Measurements from ENCODE around the gene TMEM54.

TMEM54 gene

GRCh38 chr1:32860566-32860965 is 40.6 kb downstream of the TMEM54 start:
- DNase-seq, result no peak

- no peak for DNase-seq
These were observed 41.3 kb downstream of the TMEM54 start for GRCh38 chr1:32859915-32860314.

DNA sequence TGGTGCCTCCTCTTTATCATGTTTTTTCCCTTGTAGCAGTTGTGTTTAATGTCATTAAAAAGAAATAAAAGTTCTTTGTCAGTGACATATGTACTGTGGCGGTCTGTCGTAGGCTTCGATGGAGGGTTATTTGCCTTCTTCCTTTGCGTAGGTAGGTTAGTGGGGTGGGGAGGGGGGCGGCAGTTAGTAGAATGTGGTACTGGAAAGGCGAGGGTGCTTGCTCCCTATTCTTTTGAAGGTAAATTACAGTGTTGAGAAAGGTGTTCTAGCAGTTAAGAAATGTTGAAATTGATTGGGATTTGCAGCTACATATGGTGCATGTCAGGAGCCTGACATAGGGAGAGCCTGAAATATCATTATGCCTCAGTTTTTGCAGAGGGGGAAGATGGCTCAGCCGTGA is 42.4 kb downstream of the TMEM54 start:
- no peak for DNase-seq

- DNase-seq, result no peak
These were observed 43.1 kb downstream of the TMEM54 start for GRCh38 chr1:32858136-32858535.

- no peak for DNase-seq
These were observed 45.1 kb downstream of the TMEM54 start for GRCh38 chr1:32855861-32856617.

DNA sequence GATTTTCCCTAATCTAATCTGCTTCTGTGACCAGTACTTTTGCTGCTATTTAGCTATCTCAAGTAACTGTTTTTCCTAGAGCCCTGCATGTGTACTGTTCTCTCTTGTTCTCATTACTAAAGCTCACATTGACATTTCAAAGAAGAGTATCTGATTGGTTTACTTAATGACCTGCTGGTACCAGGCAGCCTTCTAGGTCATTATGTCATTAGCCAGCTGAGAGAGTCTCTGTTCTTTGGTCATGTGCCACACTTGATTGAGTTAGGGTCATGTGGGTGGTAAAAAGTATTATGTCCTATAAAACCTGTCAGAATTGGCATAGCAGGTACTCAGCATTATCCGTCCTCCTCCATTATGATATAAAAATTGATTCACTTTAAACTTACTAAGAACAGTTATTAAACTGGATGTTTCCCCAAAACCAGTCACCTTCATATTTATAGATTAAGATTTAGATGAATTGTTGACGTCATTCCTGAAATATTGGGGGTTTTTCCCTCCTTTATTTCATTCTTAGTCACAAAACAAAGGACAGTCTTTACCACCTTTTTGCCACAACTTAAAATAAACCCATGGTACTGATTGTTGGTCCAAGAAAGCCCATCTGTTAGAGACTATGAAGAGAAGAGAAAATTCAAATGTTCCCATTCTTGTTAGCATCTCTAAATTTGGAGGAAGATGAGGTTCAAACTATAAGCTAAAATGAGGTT is 52.7 kb downstream of the TMEM54 start:
- DNase-seq, result no peak
